Body of pancreas (tissue), 4 donors: ENCODE data around the gene CCND2.

Source experiments
- POLR2A ChIP-seq, 3 donors: fragments of 450-650 bp; IDR thresholded peaks; one replicate each; pipeline ENCODE4 v1.6.1; 2016; ENCODE audit warnings: antibody characterized with exemption in 3 of 3, mild to moderate bottlenecking in 2 of 3
- TF ChIP-seq, protein P1 (sequence below), 7 experiments: fragments of 450-650 bp in 4 of 7; fragments of 200-600 bp in 3 of 7; sonication (generic) in 3 of 7; IDR thresholded peaks; one replicate each; pipeline ENCODE4 v1.5.1; 2016 to 2019; ENCODE audit warnings: antibody characterized with exemption in 7 of 7

DNA sequence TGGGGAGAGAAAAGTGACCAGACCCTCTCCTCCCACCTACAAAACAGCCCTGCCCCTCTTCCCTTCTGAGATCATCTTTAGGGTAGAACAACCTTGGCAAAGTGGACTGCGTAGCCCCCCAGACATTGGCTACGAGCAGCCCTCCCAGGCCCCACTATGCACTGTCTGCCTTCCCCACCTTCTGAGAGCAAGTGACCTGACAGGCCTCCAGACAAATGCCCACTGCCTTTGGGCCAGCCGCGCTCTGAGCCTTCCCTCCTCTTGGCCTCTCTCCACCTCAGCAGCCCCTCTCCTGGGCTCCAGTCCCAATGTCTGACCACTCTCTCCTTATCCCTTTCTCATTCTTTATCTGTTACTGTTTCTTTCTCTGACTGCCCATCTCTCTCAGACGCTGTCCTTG is 46.5 kb upstream of the CCND2 start:
- TF ChIP-seq, protein P1, sequence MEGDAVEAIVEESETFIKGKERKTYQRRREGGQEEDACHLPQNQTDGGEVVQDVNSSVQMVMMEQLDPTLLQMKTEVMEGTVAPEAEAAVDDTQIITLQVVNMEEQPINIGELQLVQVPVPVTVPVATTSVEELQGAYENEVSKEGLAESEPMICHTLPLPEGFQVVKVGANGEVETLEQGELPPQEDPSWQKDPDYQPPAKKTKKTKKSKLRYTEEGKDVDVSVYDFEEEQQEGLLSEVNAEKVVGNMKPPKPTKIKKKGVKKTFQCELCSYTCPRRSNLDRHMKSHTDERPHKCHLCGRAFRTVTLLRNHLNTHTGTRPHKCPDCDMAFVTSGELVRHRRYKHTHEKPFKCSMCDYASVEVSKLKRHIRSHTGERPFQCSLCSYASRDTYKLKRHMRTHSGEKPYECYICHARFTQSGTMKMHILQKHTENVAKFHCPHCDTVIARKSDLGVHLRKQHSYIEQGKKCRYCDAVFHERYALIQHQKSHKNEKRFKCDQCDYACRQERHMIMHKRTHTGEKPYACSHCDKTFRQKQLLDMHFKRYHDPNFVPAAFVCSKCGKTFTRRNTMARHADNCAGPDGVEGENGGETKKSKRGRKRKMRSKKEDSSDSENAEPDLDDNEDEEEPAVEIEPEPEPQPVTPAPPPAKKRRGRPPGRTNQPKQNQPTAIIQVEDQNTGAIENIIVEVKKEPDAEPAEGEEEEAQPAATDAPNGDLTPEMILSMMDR (IDR thresholded peaks at IDR 0.05) = no peak
- TF ChIP-seq POLR2A (IDR thresholded peaks at IDR 0.05) = no peak
